ENCODE results near the gene MAU2. TPM values are rescaled to one million over a fixed set of nuclear protein-coding genes. Genes with fewer than 3 reads are reported as not detected.

Gene MAU2
- total and polyA plus RNA-seq, 2 of the 8 experiments (the other 6 are each of a cell fraction or from before 2014, with no cell fraction given): 32.0 to 40.8 TPM

- H3K9ac ChIP-seq (replicated peaks in 1 of 4; ENCODE audit: extremely low read depth in 1 of 4, low read depth in 3 of 4, low read length in 3 of 4): no peak overlapping the region
- TF ChIP-seq POLR2A (IDR thresholded peaks at IDR 0.05; ENCODE audit: control extremely low read depth in 1 of 2, low read depth in 2 of 2, low read length in 2 of 2) (no peak), PHF8 (conservative IDR thresholded peaks at IDR 0.05; ENCODE audit: low read depth, low read length) (no peak), KDM5A (IDR thresholded peaks at IDR 0.05; ENCODE audit: low read length) (no peak), SRF (IDR thresholded peaks at IDR 0.05; ENCODE audit: low read depth, low read length) (no peak), SIRT6 (IDR thresholded peaks at IDR 0.05; ENCODE audit: low read length) (no peak), CTCF (IDR thresholded peaks at IDR 0.05; ENCODE audit: control extremely low read depth in 1 of 3, insufficient read depth in 1 of 3, low read depth in 1 of 3, low read length in 3 of 3) (no peak), MAX (IDR thresholded peaks at IDR 0.05) (no peak)
- H2BK15ac ChIP-seq (ENCODE audit: low read length): no peak overlapping the region
- H4K20me1 ChIP-seq (replicated peaks in 1 of 2; ENCODE audit: control insufficient read depth in 1 of 2, insufficient read depth in 2 of 2, low read length in 2 of 2): peaks cover 15 to 18% of the 10 kb centered on the region in 2 experiments
- FAIRE-seq: no peak
- H2BK5ac ChIP-seq (ENCODE audit: low read depth, low read length): no peak overlapping the region
- no peak overlapping the region for H4K5ac ChIP-seq (ENCODE audit: insufficient read length, low read depth, low read length)
- no peak overlapping the region for H4K91ac ChIP-seq (replicated peaks; ENCODE audit: insufficient read length, low read length)
- 96% methylated on average over 7 of the region's 7 CpGs; no CpG with 5 or more reads in 1 of the 2 experiments for WGBS, 2 experiments (ENCODE audit: extremely low coverage in 1 of 2, insufficient coverage in 1 of 2, insufficient read length in 1 of 2, insufficient replicate concordance in 2 of 2, low coverage in 1 of 2, low lambda C conversion rate in 2 of 2, missing lambda C conversion rate in 1 of 2)
- H2BK20ac ChIP-seq (ENCODE audit: low read length): no peak overlapping the region
- H2BK12ac ChIP-seq (ENCODE audit: low read depth, low read length): no peak overlapping the region
- H3K14ac ChIP-seq (ENCODE audit: insufficient read length): no peak overlapping the region
- H3K79me2 ChIP-seq (ENCODE audit: control insufficient read depth in 1 of 2, insufficient read depth in 2 of 2, low read length in 2 of 2): no peaks in the 10 kb centered on the region; a peak in 1 of 4 replicates
- H3K18ac ChIP-seq (ENCODE audit: extremely low read depth, low read length): no peak overlapping the region
- H3K9me3 ChIP-seq (ENCODE audit: insufficient read depth in 2 of 2, low read depth in 1 of 2, low read length in 1 of 2): no peaks in the 10 kb centered on the region
- peaks cover 5% of the 10 kb centered on the region; the same call in 1 of the 2 replicates for H3K79me1 ChIP-seq (ENCODE audit: low read depth, low read length)
- ChIA-PET CTCF (ENCODE audit: partially characterized antibody) (interaction anchor here (1.1 to 1.3 kb wide), 2 partner anchors 89 to 192 kb away, joined by 3 to 6 read pairs; no protein-coding TSS in a partner anchor), POLR2A (ENCODE audit: partially characterized antibody) (interaction anchor here (1.1 to 1.8 kb wide), 2 partner anchors 13 to 57 kb away, joined by 3 to 4 read pairs; no protein-coding TSS in a partner anchor)
- H2BK120ac ChIP-seq (replicated peaks; ENCODE audit: low read depth, low read length): no peak overlapping the region
- no peak overlapping the region for H4K8ac ChIP-seq (ENCODE audit: extremely low read depth, insufficient read depth, low read length)
- no peak overlapping the region for H3K56ac ChIP-seq (replicated peaks; ENCODE audit: insufficient read length, low read depth, low read length)
- no peak overlapping the region for H3K4me2 ChIP-seq (ENCODE audit: insufficient read depth in 1 of 2, low read depth in 2 of 2, low read length in 2 of 2)
- H3K23me2 ChIP-seq (ENCODE audit: low read depth, low read length): no peaks in the 10 kb centered on the region
- no peak overlapping the region for H3K27ac ChIP-seq (ENCODE audit: low read depth, low read length)
- no peak for DNase-seq (ENCODE audit: low read depth in 1 of 2, low spot score in 2 of 2)
- no peak overlapping the region for H2AK5ac ChIP-seq (ENCODE audit: low read depth, low read length)
- H3K4me3 ChIP-seq (ENCODE audit: extremely low read depth in 1 of 4, insufficient read depth in 2 of 4, low read depth in 3 of 4, low read length in 4 of 4): no peak overlapping the region
- peaks cover 13 to 31% (median 28%) of the 10 kb centered on the region in 4 experiments; a peak in 7 of 8 replicates for H3K36me3 ChIP-seq (ENCODE audit: control insufficient read depth in 2 of 4, insufficient read depth in 4 of 4, low read length in 3 of 4)
- no peaks in the 10 kb centered on the region for H3K27me3 ChIP-seq (replicated peaks in 1 of 4; ENCODE audit: control insufficient read depth in 3 of 4, extremely low read depth in 1 of 4, insufficient read depth in 3 of 4, low read length in 3 of 4)
- no peak overlapping the region for H3K23ac ChIP-seq (ENCODE audit: insufficient read length)
- no peak overlapping the region for H2AFZ ChIP-seq (ENCODE audit: low read length)
- H3K4ac ChIP-seq (replicated peaks; ENCODE audit: insufficient read length, low read depth, low read length): no peak overlapping the region
- no peaks in the 10 kb centered on the region for H3K4me1 ChIP-seq (replicated peaks in 1 of 4; ENCODE audit: control insufficient read depth in 3 of 4, insufficient read depth in 4 of 4, low read length in 3 of 4)
Measured at GRCh38 chr19:19338082-19338481, 17.5 kb downstream of the MAU2 start.
